Stimulated activated CD4-positive, alpha-beta T cell treated with anti-CD3 and anti-CD28 coated beads, Interleukin-1b, Interleukin-23, amount 100 ng/mL, for 1 hour (primary cell): ENCODE results near the gene TTC28.

Source experiments
- DNase-seq, 2 donors: peaks; one replicate each; pipeline ENCODE4 v3.0.0-alpha.2; 2020; ENCODE audit warnings: low read depth in 2 of 2

Gene TTC28

GRCh38 chr22:28358312-28358711, 321.3 kb downstream of the TTC28 start:
- DNase-seq = no peak

- DNase-seq = no peak
Measured at GRCh38 chr22:28357193-28357592, 322.4 kb downstream of the TTC28 start.

GRCh38 chr22:28351476-28351875, 328.2 kb downstream of the TTC28 start:
- DNase-seq = no peak

GRCh38 chr22:28348613-28349609, 330.7 kb downstream of the TTC28 start:
- no peak for DNase-seq

- no peak for DNase-seq
Measured at GRCh38 chr22:28346308-28346707, 333.3 kb downstream of the TTC28 start.

GRCh38 chr22:28344918-28345703, 334.5 kb downstream of the TTC28 start:
- no peak for DNase-seq

- no peak for DNase-seq
Measured at GRCh38 chr22:28341001-28341400, 338.6 kb downstream of the TTC28 start.

GRCh38 chr22:28333088-28333487, 346.6 kb downstream of the TTC28 start:
- DNase-seq = no peak

- DNase-seq = no peak
Measured at GRCh38 chr22:28332410-28332809, 347.2 kb downstream of the TTC28 start.

GRCh38 chr22:28331695-28332094, 347.9 kb downstream of the TTC28 start:
- no peak for DNase-seq

- no peak for DNase-seq
Measured at GRCh38 chr22:28329186-28330073, 350.2 kb downstream of the TTC28 start.

GRCh38 chr22:28328756-28329155, 350.9 kb downstream of the TTC28 start:
- DNase-seq = no peak

- DNase-seq = no peak
Measured at GRCh38 chr22:28316014-28316413, 363.6 kb downstream of the TTC28 start.

GRCh38 chr22:28314959-28315358, 364.7 kb downstream of the TTC28 start:
- no peak for DNase-seq

GRCh38 chr22:28310299-28310698, 369.3 kb downstream of the TTC28 start:
- no peak for DNase-seq

- DNase-seq = no peak
Measured at GRCh38 chr22:28299753-28300152, 379.9 kb downstream of the TTC28 start.

GRCh38 chr22:28299309-28299708, 380.3 kb downstream of the TTC28 start:
- no peak for DNase-seq

GRCh38 chr22:28297504-28297903, 382.1 kb downstream of the TTC28 start:
- no peak for DNase-seq

GRCh38 chr22:28296452-28296851, 383.2 kb downstream of the TTC28 start:
- no peak for DNase-seq

- no peak for DNase-seq
Measured at GRCh38 chr22:28283068-28283654, 396.5 kb downstream of the TTC28 start.

GRCh38 chr22:28282405-28283067, 397.1 kb downstream of the TTC28 start:
- no peak for DNase-seq
